ENCODE data around the gene DPCD.

DPCD gene

GRCh38 chr10:101563497-101564040 lies 24.6 kb upstream of the DPCD start:
- no peak for TF ChIP-seq CTCF (IDR thresholded peaks at IDR 0.05)

GRCh38 chr10:101564490-101564991 lies 23.6 kb upstream of the DPCD start:
- no peak for TF ChIP-seq CTCF (IDR thresholded peaks at IDR 0.05)

- TF ChIP-seq CTCF (IDR thresholded peaks at IDR 0.05): no peak
Observed at GRCh38 chr10:101565370-101565900, 22.7 kb upstream of the DPCD start.

- no peak for TF ChIP-seq CTCF (IDR thresholded peaks at IDR 0.05)
Observed at GRCh38 chr10:101565936-101566332, 22.2 kb upstream of the DPCD start.

GRCh38 chr10:101566333-101567164 lies 21.6 kb upstream of the DPCD start:
- TF ChIP-seq CTCF (IDR thresholded peaks at IDR 0.05): no peak

- TF ChIP-seq CTCF (IDR thresholded peaks at IDR 0.05): no peak
Observed at GRCh38 chr10:101567165-101568006, 20.7 kb upstream of the DPCD start.

- no peak for TF ChIP-seq CTCF (IDR thresholded peaks at IDR 0.05)
Observed at GRCh38 chr10:101568054-101568745, 19.9 kb upstream of the DPCD start.

Data from LNCAP (cell line).